ENCODE data around the gene FUT1. TPM values are rescaled to one million over a fixed set of nuclear protein-coding genes. Genes with fewer than 3 reads are reported as not detected.
"Not testable (repeated sequence)": the region's sequence is repeated elsewhere in the genome, so short reads cannot be mapped to it uniquely, and the experiment has no call there.

Gene FUT1
- total RNA-seq, result 1.6 TPM
- long read RNA-seq, partial matches to known transcripts, result 2 of 4 reads
- long read RNA-seq, other reads (novel, unspliced or antisense), result 2 of 4 reads

- ATAC-seq (peak; percentile 88), DNase-seq (peak; percentile 82)
- intact Hi-C loops (cut with micrococcal nuclease), result no loop called here
Observed at GRCh38 chr19:48752496-48753365, at the start of gene FUT1. Gene FUT1, minus strand, starts transcription at chr19:48752641. Its CDS starts 1,360 bp downstream, at chr19:48751281.

- ATAC-seq, result no peak
- no peak for DNase-seq
- intact Hi-C loops (cut with micrococcal nuclease), result no loop called here
Observed at GRCh38 chr19:48799358-48800300, 47.2 kb upstream of the FUT1 start.

- ATAC-seq, result no peak
- intact Hi-C loops (cut with micrococcal nuclease), result no loop called here
- no peak for DNase-seq
Observed at GRCh38 chr19:48798937-48799336, 46.5 kb upstream of the FUT1 start.

- no peak for ATAC-seq
- no peak for DNase-seq
- intact Hi-C loops (cut with micrococcal nuclease), result no loop called here
Observed at GRCh38 chr19:48797103-48797502, 44.7 kb upstream of the FUT1 start.

- no peak for ATAC-seq
- intact Hi-C loops (cut with micrococcal nuclease), result no loop called here
- no peak for DNase-seq
Observed at GRCh38 chr19:48796298-48797083, 44.0 kb upstream of the FUT1 start.

- intact Hi-C loops (cut with micrococcal nuclease), result loop anchor here (2.0 kb wide), 1 partner anchor 39 kb away; no protein-coding TSS in a partner anchor
- ATAC-seq (peak; percentile 56), DNase-seq (peak; percentile 51)
Observed at GRCh38 chr19:48795685-48796070, 43.2 kb upstream of the FUT1 start.

GRCh38 chr19:48795055-48795684 lies 42.7 kb upstream of the FUT1 start:
- DNase-seq (peak; percentile 93), ATAC-seq (peak; percentile 99)

GRCh38 chr19:48794291-48794690 lies 41.9 kb upstream of the FUT1 start:
- intact Hi-C loops (cut with micrococcal nuclease), result loop anchor here (2.0 kb wide), 1 partner anchor 41 kb away; no protein-coding TSS in a partner anchor
- no peak for DNase-seq
- no peak for ATAC-seq

More at GRCh38 chr19:48795055-48795684, 42.7 kb upstream of the FUT1 start:
- intact Hi-C loops (cut with micrococcal nuclease), result loop anchor here (2.0 kb wide), 1 partner anchor 40 kb away; no protein-coding TSS in a partner anchor

- intact Hi-C loops (cut with micrococcal nuclease), result no loop called here
- no peak for DNase-seq
- no peak for ATAC-seq
Observed at GRCh38 chr19:48793271-48793670, 40.8 kb upstream of the FUT1 start.

- not testable (repeated sequence) for DNase-seq, ATAC-seq
- intact Hi-C loops (cut with micrococcal nuclease), result loop anchor here (5.0 kb wide), 1 partner anchor 55 kb away; no protein-coding TSS in a partner anchor
Observed at GRCh38 chr19:48787331-48787730, 34.9 kb upstream of the FUT1 start.

GRCh38 chr19:48786422-48786821 lies 34.0 kb upstream of the FUT1 start:
- not testable (repeated sequence) for ATAC-seq, DNase-seq
- intact Hi-C loops (cut with micrococcal nuclease), result loop anchor here (5.0 kb wide), 1 partner anchor 56 kb away; no protein-coding TSS in a partner anchor

GRCh38 chr19:48784527-48784926 lies 32.1 kb upstream of the FUT1 start:
- intact Hi-C loops (cut with micrococcal nuclease), result no loop called here
- DNase-seq (no peak), ATAC-seq (no peak)

GRCh38 chr19:48780631-48781391 lies 28.4 kb upstream of the FUT1 start:
- intact Hi-C loops (cut with micrococcal nuclease), result no loop called here
- ATAC-seq (no peak), DNase-seq (no peak)

GRCh38 chr19:48779636-48780035 lies 27.2 kb upstream of the FUT1 start:
- intact Hi-C loops (cut with micrococcal nuclease), result no loop called here

GRCh38 chr19:48777720-48778119 lies 25.3 kb upstream of the FUT1 start:
- ATAC-seq (no peak), DNase-seq (no peak)
- intact Hi-C loops (cut with micrococcal nuclease), result no loop called here

More at GRCh38 chr19:48779636-48780035, 27.2 kb upstream of the FUT1 start:
- ATAC-seq (no peak), DNase-seq (no peak)

- ATAC-seq, result no peak
- intact Hi-C loops (cut with micrococcal nuclease), result no loop called here
- no peak for DNase-seq
Observed at GRCh38 chr19:48777139-48777538, 24.7 kb upstream of the FUT1 start.

GRCh38 chr19:48772503-48772953 lies 20.1 kb upstream of the FUT1 start:
- DNase-seq (peak; percentile 51), ATAC-seq (peak; percentile 80)
- intact Hi-C loops (cut with micrococcal nuclease), result no loop called here
